ENCODE results near the gene SMARCA5.

SMARCA5 gene, protein sequence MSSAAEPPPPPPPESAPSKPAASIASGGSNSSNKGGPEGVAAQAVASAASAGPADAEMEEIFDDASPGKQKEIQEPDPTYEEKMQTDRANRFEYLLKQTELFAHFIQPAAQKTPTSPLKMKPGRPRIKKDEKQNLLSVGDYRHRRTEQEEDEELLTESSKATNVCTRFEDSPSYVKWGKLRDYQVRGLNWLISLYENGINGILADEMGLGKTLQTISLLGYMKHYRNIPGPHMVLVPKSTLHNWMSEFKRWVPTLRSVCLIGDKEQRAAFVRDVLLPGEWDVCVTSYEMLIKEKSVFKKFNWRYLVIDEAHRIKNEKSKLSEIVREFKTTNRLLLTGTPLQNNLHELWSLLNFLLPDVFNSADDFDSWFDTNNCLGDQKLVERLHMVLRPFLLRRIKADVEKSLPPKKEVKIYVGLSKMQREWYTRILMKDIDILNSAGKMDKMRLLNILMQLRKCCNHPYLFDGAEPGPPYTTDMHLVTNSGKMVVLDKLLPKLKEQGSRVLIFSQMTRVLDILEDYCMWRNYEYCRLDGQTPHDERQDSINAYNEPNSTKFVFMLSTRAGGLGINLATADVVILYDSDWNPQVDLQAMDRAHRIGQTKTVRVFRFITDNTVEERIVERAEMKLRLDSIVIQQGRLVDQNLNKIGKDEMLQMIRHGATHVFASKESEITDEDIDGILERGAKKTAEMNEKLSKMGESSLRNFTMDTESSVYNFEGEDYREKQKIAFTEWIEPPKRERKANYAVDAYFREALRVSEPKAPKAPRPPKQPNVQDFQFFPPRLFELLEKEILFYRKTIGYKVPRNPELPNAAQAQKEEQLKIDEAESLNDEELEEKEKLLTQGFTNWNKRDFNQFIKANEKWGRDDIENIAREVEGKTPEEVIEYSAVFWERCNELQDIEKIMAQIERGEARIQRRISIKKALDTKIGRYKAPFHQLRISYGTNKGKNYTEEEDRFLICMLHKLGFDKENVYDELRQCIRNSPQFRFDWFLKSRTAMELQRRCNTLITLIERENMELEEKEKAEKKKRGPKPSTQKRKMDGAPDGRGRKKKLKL

DNA sequence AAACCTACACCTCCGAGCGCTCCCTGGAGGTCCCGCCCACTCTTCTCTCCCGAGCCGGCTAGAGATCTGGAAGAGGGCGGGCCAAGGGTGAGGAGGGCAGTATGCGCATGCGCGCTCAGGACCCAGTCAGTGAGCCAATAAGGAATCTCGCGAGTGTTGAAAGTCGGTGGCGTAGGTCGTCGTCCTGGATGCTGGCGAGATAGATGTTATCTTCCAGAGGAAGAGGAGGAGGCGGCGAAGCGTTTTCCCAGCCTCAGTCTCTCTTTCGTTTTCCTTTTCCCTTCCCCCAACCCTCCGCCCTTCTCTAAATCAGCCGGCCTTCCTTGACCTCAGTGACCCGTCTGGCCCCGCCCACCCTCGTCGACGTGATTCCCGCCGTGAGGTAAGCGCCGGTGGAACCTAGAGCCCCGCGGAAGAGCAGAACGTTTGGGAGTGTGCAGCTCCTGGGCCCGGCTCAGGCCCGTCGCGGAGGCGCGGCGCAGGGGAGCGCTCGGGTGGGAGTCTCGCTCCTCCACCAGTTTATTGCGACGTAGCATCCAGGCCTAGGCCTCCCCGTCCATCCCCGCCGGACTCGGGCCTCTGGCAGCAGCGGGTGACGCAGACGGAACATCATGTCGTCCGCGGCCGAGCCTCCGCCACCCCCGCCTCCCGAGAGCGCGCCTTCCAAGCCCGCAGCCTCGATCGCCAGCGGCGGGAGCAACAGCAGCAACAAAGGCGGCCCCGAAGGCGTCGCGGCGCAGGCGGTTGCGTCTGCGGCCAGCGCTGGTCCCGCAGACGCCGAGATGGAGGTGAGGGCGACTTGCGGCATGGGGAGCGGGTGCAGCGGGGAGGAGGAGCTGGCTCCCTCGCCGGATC, at the start of gene SMARCA5:
Gene SMARCA5 (plus strand): TSS at position 389 of the 855 bp plus-strand sequence. CDS start 223 bp downstream, at position 612.
- CTCF ChIA-PET = interaction anchor here (1.0 kb wide), 1 partner anchor 45 kb away, joined by 3 read pairs; no protein-coding TSS in a partner anchor
- H3K27me3 Mint-ChIP-seq = peaks cover 15% of the 10 kb centered on the region
- H3K4me3 Mint-ChIP-seq = peak within 1 kb of the TSS; percentile 82
- H3K9me3 Mint-ChIP-seq = no peaks in the 10 kb centered on the region
- H3K4me1 Mint-ChIP-seq = peaks cover 34% of the 10 kb centered on the region
- DNase-seq = peak; percentile 97
- peaks cover 23% of the 10 kb centered on the region for H3K36me3 Mint-ChIP-seq
- peak within 1 kb of the TSS; percentile 99 for H3K27ac Mint-ChIP-seq

DNA sequence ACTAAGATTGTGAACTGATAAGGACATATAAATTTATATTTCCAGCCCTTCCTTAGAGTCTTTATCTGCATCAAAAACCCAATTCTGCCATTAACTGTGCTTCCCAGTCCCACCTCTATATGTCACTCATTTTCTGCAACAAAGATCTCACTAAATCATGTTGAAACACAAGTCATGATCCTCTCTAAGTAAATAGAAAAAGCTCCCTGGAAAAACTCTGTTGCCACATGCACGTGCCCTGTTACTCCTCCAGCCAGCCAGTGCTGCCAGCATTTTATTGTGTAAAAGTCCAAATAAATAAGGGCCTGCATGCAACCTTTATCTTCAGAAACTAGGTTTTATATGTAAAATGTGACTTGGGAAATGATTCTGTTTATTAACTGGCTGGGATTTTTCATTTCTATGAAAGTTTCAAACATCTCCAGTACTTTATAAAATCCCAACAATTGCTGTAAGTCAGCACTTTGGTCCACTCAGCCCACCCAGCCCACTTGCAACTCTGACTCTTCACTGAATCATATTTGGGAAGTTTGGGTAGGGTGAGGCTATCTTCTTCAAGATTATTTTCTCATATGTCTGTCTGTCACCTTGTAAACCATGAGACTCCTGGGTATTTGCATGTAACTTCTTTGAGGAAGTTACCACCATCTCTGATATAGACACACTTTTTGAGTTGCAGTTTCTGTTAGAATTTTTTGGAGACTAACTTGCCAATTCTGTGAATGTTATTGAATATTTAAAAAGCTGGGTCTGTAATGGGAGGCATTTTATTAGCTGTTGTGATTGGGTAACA, 40.0 kb upstream of the SMARCA5 start:
- Mint-ChIP-seq H3K27ac (no peak overlapping the region), H3K36me3 (no peaks in the 10 kb centered on the region), H3K4me3 (no peak overlapping the region), H3K4me1 (no peaks in the 10 kb centered on the region), H3K27me3 (no peaks in the 10 kb centered on the region), H3K9me3 (no peaks in the 10 kb centered on the region)
- CTCF ChIA-PET = no interaction called here
- DNase-seq = no peak

DNA sequence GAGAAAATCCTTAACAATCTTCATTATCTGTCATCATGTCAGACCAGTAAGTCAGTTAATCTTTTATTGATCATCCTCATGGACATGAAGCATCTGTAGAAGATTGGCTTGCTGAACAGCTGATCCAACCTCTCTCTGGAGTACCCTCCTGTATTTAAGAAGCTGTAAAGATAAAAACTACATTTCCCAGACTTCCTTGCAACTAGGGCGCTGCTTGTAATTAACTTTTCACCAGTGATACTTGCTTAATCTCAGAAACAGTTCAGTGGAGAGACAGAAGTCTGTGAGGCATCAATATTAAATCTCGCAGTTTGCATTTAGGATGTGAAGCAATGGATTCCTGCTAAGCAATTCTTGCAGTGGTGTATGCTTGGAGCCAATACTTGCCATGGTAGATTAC, 36.0 kb upstream of the SMARCA5 start:
- Mint-ChIP-seq H3K27me3 (no peaks in the 10 kb centered on the region), H3K36me3 (no peaks in the 10 kb centered on the region), H3K4me1 (no peaks in the 10 kb centered on the region), H3K27ac (no peak overlapping the region), H3K4me3 (no peak overlapping the region), H3K9me3 (no peaks in the 10 kb centered on the region)
- no peak for DNase-seq
- CTCF ChIA-PET = no interaction called here

DNA sequence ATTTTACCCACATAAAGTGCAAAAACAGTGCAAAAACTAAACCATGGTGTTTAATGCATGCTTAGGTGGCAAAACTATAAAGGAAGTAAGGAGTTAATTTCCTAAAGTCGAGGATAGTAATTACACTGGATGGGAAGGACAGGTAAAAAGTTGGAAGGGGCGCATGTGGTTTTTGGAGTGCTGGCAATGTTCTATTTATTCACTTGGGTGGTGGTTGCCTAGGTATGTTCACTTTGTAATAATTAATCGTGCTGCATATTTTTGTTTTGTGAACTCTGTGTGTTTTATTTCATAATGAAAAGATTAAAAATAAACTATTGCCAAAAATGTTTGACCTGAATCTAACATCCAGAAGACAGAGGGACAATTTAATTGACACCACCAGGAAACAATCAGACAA, 32.1 kb upstream of the SMARCA5 start:
- CTCF ChIA-PET = no interaction called here
- H3K27me3 Mint-ChIP-seq = peaks cover 5% of the 10 kb centered on the region
- H3K4me1 Mint-ChIP-seq = no peaks in the 10 kb centered on the region
- no peak overlapping the region for H3K27ac Mint-ChIP-seq
- no peaks in the 10 kb centered on the region for H3K9me3 Mint-ChIP-seq
- no peak overlapping the region for H3K4me3 Mint-ChIP-seq
- DNase-seq = no peak
- no peaks in the 10 kb centered on the region for H3K36me3 Mint-ChIP-seq

DNA sequence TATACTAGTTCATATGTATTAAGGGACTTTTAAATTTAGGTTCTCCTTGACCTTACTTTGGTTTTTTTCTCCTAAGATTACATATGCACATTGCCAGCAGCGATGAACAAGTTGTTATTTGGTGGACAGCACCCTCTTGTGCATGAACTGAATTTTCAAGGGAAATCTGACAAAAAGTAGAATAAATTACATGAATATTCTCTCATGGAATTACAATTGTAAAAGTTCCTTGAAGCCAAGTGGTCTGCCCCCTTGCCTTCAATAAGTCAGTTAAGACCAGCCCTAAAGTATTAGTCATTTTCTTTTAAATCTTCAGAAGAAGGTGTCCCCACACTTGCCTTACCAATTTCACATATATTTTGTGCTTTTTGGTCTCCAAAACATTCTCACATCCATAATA, 30.7 kb upstream of the SMARCA5 start:
- Mint-ChIP-seq H3K4me1 (no peaks in the 10 kb centered on the region), H3K4me3 (no peak overlapping the region), H3K27me3 (peaks cover 5% of the 10 kb centered on the region), H3K9me3 (no peaks in the 10 kb centered on the region), H3K27ac (no peak overlapping the region), H3K36me3 (no peaks in the 10 kb centered on the region)
- DNase-seq = no peak
- CTCF ChIA-PET = no interaction called here

DNA sequence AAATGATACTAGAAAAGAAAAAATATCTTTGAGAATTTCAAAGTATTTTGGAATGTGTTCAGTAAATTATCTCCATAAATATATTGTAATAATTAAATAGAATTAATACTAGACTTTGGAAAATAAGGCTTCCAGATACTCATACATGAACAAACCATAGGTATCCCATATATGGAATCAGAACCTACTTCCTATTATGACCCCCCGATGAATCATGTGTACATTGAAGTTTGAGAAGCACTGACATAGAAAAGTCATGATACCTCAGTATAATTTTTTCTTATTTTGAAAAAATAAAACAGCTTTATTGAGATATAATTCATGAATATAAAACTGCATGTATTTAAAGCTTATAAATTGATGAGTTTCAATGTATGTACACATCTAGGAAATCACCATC, 27.2 kb upstream of the SMARCA5 start:
- CTCF ChIA-PET = no interaction called here
- Mint-ChIP-seq H3K4me3 (no peak overlapping the region), H3K9me3 (no peaks in the 10 kb centered on the region), H3K36me3 (no peaks in the 10 kb centered on the region), H3K27me3 (peaks cover 5% of the 10 kb centered on the region), H3K4me1 (no peaks in the 10 kb centered on the region), H3K27ac (no peak overlapping the region)
- DNase-seq = no peak

DNA sequence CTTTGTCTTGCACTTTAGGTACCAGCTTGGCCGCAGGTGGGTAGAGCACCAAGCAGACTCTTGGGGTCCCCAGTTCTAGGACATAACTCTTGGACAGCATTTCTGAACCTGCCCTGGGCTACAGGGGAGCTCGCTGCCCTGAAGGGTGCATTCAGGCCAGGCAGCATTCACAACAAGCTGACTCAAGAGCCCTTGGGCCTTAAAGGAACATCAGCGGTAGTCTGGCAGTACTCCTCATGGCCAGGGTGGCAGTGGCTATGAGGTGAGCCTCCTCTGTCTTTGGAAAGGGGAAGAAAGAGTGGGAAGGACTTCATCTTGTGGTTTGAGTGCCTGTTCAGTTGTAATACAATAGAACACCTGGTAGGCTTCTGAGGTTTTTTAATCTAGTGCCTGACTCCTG, 24.8 kb upstream of the SMARCA5 start:
- no peak for DNase-seq
- Mint-ChIP-seq H3K27ac (no peak overlapping the region), H3K4me1 (no peaks in the 10 kb centered on the region), H3K4me3 (no peak overlapping the region), H3K9me3 (no peaks in the 10 kb centered on the region), H3K27me3 (peaks cover 5% of the 10 kb centered on the region), H3K36me3 (no peaks in the 10 kb centered on the region)
- CTCF ChIA-PET = interaction anchor here (1.0 kb wide), 1 partner anchor 107 kb away, joined by 4 read pairs; no protein-coding TSS in a partner anchor

DNA sequence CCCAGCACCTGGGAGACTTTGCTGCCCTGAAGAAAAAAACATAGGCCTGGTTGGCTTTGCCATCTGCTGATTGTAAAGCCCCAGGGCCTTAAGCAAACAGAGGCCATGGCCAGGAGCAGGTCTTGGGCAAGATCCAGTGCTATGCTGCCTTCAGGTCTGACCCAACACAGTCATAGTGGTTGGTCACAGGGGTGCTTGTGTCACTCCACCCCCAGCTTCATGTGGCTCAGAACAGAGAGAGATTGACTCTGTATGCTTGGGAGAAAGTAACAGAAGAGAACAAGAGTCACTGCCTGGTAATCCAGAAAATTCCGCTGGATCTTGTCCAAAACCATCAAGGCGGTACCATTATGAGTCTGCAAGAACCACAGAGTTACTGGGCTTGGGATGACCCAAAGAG, 24.4 kb upstream of the SMARCA5 start:
- H3K36me3 Mint-ChIP-seq = no peaks in the 10 kb centered on the region
- no peak overlapping the region for H3K27ac Mint-ChIP-seq
- DNase-seq = no peak
- no peaks in the 10 kb centered on the region for H3K9me3 Mint-ChIP-seq
- peaks cover 5% of the 10 kb centered on the region for H3K27me3 Mint-ChIP-seq
- CTCF ChIA-PET = no interaction called here
- H3K4me1 Mint-ChIP-seq = no peaks in the 10 kb centered on the region
- no peak overlapping the region for H3K4me3 Mint-ChIP-seq

DNA sequence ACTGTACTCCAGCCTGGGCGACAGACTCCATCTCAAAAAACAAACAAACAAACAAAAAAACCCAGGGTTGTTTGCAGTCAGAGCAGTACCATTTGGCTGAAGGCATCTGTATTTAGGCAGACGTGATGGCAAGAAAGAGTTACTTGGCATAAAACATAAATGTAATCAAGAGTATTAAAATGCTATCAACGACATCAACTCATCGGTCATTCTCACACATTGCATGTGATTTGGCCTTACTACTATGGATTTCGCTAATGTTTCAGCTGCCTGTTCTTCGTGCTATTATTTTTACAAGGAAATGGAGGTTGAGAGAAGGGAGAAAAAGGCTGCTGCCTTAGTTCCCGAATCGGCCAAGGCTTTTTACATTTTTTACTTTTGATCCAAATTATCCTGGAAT, 15.5 kb upstream of the SMARCA5 start:
- DNase-seq = no peak
- Mint-ChIP-seq H3K27ac (no peak overlapping the region), H3K4me1 (no peaks in the 10 kb centered on the region), H3K36me3 (no peaks in the 10 kb centered on the region), H3K27me3 (no peaks in the 10 kb centered on the region), H3K9me3 (no peaks in the 10 kb centered on the region), H3K4me3 (no peak overlapping the region)
- CTCF ChIA-PET = no interaction called here

DNA sequence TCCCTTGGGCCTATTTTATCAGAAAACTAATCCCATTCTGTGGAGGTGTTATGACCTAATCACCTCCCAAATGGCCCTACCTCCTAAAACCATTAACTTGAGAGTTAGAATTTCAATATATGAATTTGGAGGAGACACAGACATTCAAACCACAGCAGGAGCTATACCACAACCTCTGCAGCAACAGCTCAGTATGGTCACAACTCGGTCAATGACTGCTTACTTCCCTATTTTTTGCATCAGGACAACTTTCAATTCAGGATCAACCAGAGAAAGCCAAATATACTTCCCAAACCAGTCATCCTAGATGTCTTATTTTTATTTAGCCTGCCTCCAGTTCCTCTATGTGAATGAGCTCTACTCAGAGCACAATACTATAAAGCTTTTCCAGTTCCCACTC, 11.3 kb upstream of the SMARCA5 start:
- CTCF ChIA-PET = no interaction called here
- no peaks in the 10 kb centered on the region for H3K4me1 Mint-ChIP-seq
- no peak overlapping the region for H3K27ac Mint-ChIP-seq
- no peak for DNase-seq
- H3K9me3 Mint-ChIP-seq = no peaks in the 10 kb centered on the region
- H3K27me3 Mint-ChIP-seq = no peaks in the 10 kb centered on the region
- H3K36me3 Mint-ChIP-seq = no peaks in the 10 kb centered on the region
- no peak overlapping the region for H3K4me3 Mint-ChIP-seq

DNA sequence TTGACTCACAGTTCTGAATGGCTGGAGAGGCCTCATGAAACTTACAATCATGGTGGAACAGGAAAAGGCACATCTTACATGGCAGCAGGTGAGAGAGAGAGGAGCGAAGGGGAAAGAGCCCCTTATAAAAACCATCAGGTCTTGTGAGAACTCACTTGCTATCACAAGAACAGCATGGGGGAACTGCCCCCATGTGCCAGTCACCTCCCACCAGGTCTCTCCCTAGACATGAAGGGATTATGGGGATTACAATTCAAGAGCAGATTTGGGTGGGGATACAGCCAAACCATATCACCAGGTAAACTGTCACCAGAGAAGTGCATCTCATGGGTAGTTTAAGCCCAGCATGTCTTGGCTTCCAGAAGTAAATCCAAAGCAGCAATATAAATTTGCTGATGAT, 7.5 kb upstream of the SMARCA5 start:
- H3K27ac Mint-ChIP-seq = no peak overlapping the region
- H3K4me3 Mint-ChIP-seq = no peak overlapping the region
- no peaks in the 10 kb centered on the region for H3K4me1 Mint-ChIP-seq
- peaks cover 8% of the 10 kb centered on the region for H3K27me3 Mint-ChIP-seq
- no peaks in the 10 kb centered on the region for H3K36me3 Mint-ChIP-seq
- no peaks in the 10 kb centered on the region for H3K9me3 Mint-ChIP-seq
- DNase-seq = no peak
- CTCF ChIA-PET = no interaction called here

DNA sequence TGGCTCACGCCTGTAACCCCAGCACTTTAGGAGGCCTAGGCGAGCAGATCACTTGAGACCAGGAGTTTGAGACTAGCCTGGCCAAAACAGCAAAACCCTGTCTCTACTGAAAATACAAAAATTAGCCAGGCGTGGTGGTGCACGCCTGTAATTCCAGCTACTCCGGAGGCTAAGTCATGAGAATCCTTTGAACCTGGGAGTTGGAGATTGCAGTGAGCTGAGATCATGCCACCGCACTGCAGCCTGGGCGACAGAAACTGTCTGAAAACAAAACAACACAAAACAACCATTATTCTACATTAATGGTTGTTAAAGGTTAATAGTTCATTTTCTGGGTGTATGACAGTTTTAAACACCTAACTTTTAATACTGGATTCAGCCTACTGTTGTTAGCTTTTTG, 1.6 kb upstream of the SMARCA5 start:
- CTCF ChIA-PET = interaction anchor here (0.6 kb wide), 1 partner anchor 394 kb away, joined by 3 read pairs; no protein-coding TSS in a partner anchor
- peaks cover 15% of the 10 kb centered on the region for H3K27me3 Mint-ChIP-seq
- no peak overlapping the region for H3K27ac Mint-ChIP-seq
- H3K4me3 Mint-ChIP-seq = no peak overlapping the region
- no peaks in the 10 kb centered on the region for H3K9me3 Mint-ChIP-seq
- DNase-seq = no peak
- H3K36me3 Mint-ChIP-seq = peaks cover 16% of the 10 kb centered on the region
- H3K4me1 Mint-ChIP-seq = peaks cover 27% of the 10 kb centered on the region

DNA sequence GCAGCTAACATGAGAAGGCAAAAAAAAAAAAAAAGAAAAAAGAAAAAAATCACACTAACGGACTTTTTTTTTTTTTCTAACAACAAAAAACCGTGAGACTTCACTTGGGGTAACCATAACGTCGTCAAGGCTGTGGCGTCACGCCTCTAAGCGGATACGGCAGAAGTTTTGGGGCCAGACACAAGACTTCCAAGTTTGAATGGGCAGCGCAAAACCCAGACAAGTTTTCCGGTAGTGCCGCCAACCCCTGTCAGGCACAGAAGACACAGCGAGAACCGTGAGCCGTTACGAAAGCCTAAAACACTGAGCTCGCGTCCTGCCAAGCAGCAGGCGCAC, 556 bp upstream of the SMARCA5 start:
- DNase-seq = no peak
- H3K27ac Mint-ChIP-seq = peak overlapping the region; percentile 99
- H3K36me3 Mint-ChIP-seq = peaks cover 23% of the 10 kb centered on the region
- CTCF ChIA-PET = interaction anchor here (1.0 kb wide), 1 partner anchor 46 kb away, joined by 3 read pairs; no protein-coding TSS in a partner anchor
- H3K4me1 Mint-ChIP-seq = peaks cover 34% of the 10 kb centered on the region
- H3K9me3 Mint-ChIP-seq = no peaks in the 10 kb centered on the region
- H3K4me3 Mint-ChIP-seq = peak overlapping the region; percentile 82
- H3K27me3 Mint-ChIP-seq = peaks cover 15% of the 10 kb centered on the region
